ENCODE results near the gene SUGCT. TPM values are rescaled to one million over a fixed set of nuclear protein-coding genes. Genes with fewer than 3 reads are reported as not detected.

Gene SUGCT
- total RNA-seq, 3 donors from 2014 or later (not counting 1 experiment from before 2014, with no cell fraction given) = 0.40 to 0.59 TPM; not detected in 1

DNA sequence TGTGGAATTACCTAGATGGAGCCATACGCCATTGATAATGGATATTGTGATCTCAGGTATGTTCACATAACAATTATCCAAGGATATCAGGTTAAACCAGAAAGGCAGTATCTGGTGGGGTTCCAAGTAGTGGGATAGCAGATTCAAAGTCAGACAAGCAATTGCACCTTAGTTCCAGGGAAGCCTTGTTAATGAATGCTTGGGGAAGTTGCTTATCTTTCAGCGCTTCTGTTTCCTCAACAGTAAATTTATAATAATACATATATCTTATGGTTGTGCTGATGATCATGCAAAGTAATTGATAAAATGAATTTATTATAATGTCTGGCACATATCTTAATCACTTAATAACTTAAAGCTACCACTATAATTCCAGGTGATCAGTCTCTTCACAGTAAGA lies 290.9 kb downstream of the SUGCT start:
- no peaks in the 10 kb centered on the region for H3K4me1 Mint-ChIP-seq
- no peaks in the 10 kb centered on the region for H3K4me1 ChIP-seq (ENCODE audit: control insufficient read depth, insufficient read depth, low read length)
- H3K4me3 Mint-ChIP-seq = no peak overlapping the region
- H3K36me3 ChIP-seq (ENCODE audit: control insufficient read depth, insufficient read depth, low read length) = no peaks in the 10 kb centered on the region
- H3K9me3 Mint-ChIP-seq = peaks cover 0 to 2% of the 10 kb centered on the region in 2 donors
- H3K36me3 Mint-ChIP-seq = no peaks in the 10 kb centered on the region
- H3K27me3 Mint-ChIP-seq (ENCODE audit: low read depth in 2 of 2) = no peaks in the 10 kb centered on the region
- no peak overlapping the region for H3K27ac Mint-ChIP-seq
- H3K9me3 ChIP-seq (ENCODE audit: control insufficient read depth, insufficient read depth, low read length) = no peaks in the 10 kb centered on the region
- TF ChIP-seq, protein P1, sequence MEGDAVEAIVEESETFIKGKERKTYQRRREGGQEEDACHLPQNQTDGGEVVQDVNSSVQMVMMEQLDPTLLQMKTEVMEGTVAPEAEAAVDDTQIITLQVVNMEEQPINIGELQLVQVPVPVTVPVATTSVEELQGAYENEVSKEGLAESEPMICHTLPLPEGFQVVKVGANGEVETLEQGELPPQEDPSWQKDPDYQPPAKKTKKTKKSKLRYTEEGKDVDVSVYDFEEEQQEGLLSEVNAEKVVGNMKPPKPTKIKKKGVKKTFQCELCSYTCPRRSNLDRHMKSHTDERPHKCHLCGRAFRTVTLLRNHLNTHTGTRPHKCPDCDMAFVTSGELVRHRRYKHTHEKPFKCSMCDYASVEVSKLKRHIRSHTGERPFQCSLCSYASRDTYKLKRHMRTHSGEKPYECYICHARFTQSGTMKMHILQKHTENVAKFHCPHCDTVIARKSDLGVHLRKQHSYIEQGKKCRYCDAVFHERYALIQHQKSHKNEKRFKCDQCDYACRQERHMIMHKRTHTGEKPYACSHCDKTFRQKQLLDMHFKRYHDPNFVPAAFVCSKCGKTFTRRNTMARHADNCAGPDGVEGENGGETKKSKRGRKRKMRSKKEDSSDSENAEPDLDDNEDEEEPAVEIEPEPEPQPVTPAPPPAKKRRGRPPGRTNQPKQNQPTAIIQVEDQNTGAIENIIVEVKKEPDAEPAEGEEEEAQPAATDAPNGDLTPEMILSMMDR (IDR thresholded peaks at IDR 0.05) = no peak
- ATAC-seq = no peak
- DNase-seq = no peak
- no peaks in the 10 kb centered on the region for H3K27me3 ChIP-seq (ENCODE audit: control insufficient read depth, insufficient read depth, low read length)
- intact Hi-C loops (cut with micrococcal nuclease) = no loop called here
- WGBS (ENCODE audit: insufficient coverage) = 100% methylated on average over 1 of the region's 2 CpGs
- H3K4me3 ChIP-seq (ENCODE audit: low read length) = no peak overlapping the region
- no peak overlapping the region for H3K27ac ChIP-seq (ENCODE audit: low read length)

DNA sequence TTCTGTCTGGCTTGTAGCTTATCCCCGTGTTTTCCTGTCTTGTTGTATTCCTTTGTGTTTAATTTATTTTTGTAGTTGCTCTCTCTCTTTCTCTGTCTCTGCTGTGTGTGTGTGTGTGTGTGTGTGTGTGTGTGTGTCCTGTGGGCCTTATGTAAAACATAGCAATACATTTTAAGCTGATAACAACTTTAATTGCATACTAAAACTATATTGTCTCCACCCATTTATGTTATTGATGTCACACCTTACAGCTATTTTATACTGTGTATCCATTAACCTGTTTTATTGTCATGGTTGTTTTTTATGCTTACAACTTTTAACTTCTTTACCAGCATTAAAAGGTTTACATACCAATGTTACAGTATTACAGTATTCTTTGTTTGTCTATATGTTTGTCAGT lies 293.6 kb downstream of the SUGCT start:
- no peak for ATAC-seq

DNA sequence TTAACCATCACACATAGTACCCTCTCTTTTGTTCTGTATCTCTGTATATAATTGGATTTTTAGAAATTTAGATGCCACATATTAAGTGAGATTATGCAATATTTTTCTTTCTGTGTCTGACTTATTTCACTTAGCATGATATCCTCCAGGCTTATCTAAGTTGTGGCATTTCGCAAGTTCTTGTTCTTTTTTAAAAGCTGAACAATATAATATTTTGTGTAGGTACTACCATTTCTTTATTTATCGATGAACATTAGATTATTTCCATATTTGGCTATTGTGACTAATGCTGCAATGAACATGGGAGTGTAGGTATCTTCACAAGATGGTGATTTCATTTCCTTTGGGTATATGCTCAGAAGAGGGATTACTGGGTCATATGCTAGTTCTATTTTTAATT lies 295.0 kb downstream of the SUGCT start:
- H3K27ac Mint-ChIP-seq = no peak overlapping the region

More for the DNA sequence above, 293.6 kb downstream of the SUGCT start:
- Histone ChIP-seq H3K4me3 (ENCODE audit: low read length) (no peak overlapping the region), H3K36me3 (ENCODE audit: control insufficient read depth, insufficient read depth, low read length) (no peaks in the 10 kb centered on the region), H3K27ac (ENCODE audit: low read length) (no peak overlapping the region), H3K9me3 (ENCODE audit: control insufficient read depth, insufficient read depth, low read length) (no peaks in the 10 kb centered on the region), H3K27me3 (ENCODE audit: control insufficient read depth, insufficient read depth, low read length) (no peaks in the 10 kb centered on the region), H3K4me1 (ENCODE audit: control insufficient read depth, insufficient read depth, low read length) (no peaks in the 10 kb centered on the region)
- TF ChIP-seq, protein P1 (IDR thresholded peaks at IDR 0.05) = no peak
- Mint-ChIP-seq H3K27ac (no peak overlapping the region), H3K36me3 (peaks cover 7% of the 10 kb centered on the region), H3K4me3 (no peak overlapping the region), H3K9me3 (peaks cover 5 to 7% of the 10 kb centered on the region in 2 donors), H3K4me1 (no peaks in the 10 kb centered on the region), H3K27me3 (ENCODE audit: low read depth in 2 of 2) (no peaks in the 10 kb centered on the region)
- intact Hi-C loops (cut with micrococcal nuclease) = no loop called here
- DNase-seq = no peak
- 40% methylated on average over 1 of the region's 1 CpG for WGBS (ENCODE audit: insufficient coverage)

DNA sequence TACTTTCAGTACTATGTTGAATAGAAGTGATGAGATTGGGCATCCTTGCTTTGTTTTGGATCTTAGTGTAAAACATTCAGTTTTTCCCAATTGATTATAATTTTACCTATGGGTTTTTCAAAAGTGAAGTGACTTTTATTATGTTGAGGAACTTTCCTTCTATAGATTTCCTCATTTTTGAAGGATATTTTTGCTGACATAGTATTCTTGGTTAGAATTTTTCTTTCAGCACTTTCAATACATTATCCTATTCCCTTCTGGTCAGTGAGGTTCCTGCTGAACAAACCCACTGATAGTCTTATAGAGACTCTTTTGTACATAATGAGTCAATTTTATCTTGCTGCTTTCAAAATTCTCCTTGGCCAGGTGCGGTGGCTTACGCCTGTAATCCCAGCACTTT lies 297.2 kb downstream of the SUGCT start:
- Histone ChIP-seq H3K36me3 (ENCODE audit: control insufficient read depth, insufficient read depth, low read length) (no peaks in the 10 kb centered on the region), H3K27ac (ENCODE audit: low read length) (no peak overlapping the region), H3K4me1 (ENCODE audit: control insufficient read depth, insufficient read depth, low read length) (no peaks in the 10 kb centered on the region), H3K9me3 (ENCODE audit: control insufficient read depth, insufficient read depth, low read length) (no peaks in the 10 kb centered on the region), H3K27me3 (ENCODE audit: control insufficient read depth, insufficient read depth, low read length) (no peaks in the 10 kb centered on the region), H3K4me3 (ENCODE audit: low read length) (no peak overlapping the region)
- Mint-ChIP-seq H3K27me3 (ENCODE audit: low read depth in 2 of 2) (no peaks in the 10 kb centered on the region), H3K9me3 (peaks cover 5 to 7% of the 10 kb centered on the region in 2 donors), H3K36me3 (peaks cover 7% of the 10 kb centered on the region), H3K4me3 (no peak overlapping the region), H3K4me1 (no peaks in the 10 kb centered on the region), H3K27ac (no peak overlapping the region)
- DNase-seq = no peak
- 100% methylated on average over 2 of the region's 2 CpGs for WGBS (ENCODE audit: insufficient coverage)
- ATAC-seq = no peak
- intact Hi-C loops (cut with micrococcal nuclease) = no loop called here
- TF ChIP-seq, protein P1 (IDR thresholded peaks at IDR 0.05) = no peak

More for the DNA sequence above, 295.0 kb downstream of the SUGCT start:
- Histone ChIP-seq H3K27ac (ENCODE audit: low read length) (no peak overlapping the region), H3K4me3 (ENCODE audit: low read length) (no peak overlapping the region), H3K36me3 (ENCODE audit: control insufficient read depth, insufficient read depth, low read length) (no peaks in the 10 kb centered on the region), H3K4me1 (ENCODE audit: control insufficient read depth, insufficient read depth, low read length) (no peaks in the 10 kb centered on the region), H3K27me3 (ENCODE audit: control insufficient read depth, insufficient read depth, low read length) (no peaks in the 10 kb centered on the region), H3K9me3 (ENCODE audit: control insufficient read depth, insufficient read depth, low read length) (no peaks in the 10 kb centered on the region)
- no peaks in the 10 kb centered on the region for H3K27me3 Mint-ChIP-seq (ENCODE audit: low read depth in 2 of 2)
- no peak overlapping the region for H3K4me3 Mint-ChIP-seq
- intact Hi-C loops (cut with micrococcal nuclease) = no loop called here
- DNase-seq (no peak), ATAC-seq (no peak)
- H3K36me3 Mint-ChIP-seq = peaks cover 7% of the 10 kb centered on the region
- 100% methylated on average over 1 of the region's 2 CpGs for WGBS (ENCODE audit: insufficient coverage)
- TF ChIP-seq, protein P1 (IDR thresholded peaks at IDR 0.05) = no peak
- H3K4me1 Mint-ChIP-seq = no peaks in the 10 kb centered on the region
- H3K9me3 Mint-ChIP-seq = peaks cover 5 to 7% of the 10 kb centered on the region in 2 donors
